Lower leg skin (tissue), 3 donors: Measurements from ENCODE around the gene VEGFB.

Experiments
- CTCF ChIP-seq, 3 donors: fragments of 450-650 bp; IDR thresholded peaks; one replicate each; pipeline ENCODE4 v1.5.1; 2016; ENCODE audit warnings: antibody characterized with exemption in 3 of 3, mild to moderate bottlenecking in 3 of 3, moderate library complexity in 2 of 3
- POLR2A ChIP-seq, 2 donors: fragments of 450-650 bp; IDR thresholded peaks; one replicate each; pipeline ENCODE4 v1.6.1; 2016 to 2017; ENCODE audit warnings: antibody characterized with exemption in 2 of 2, mild to moderate bottlenecking in 1 of 2, moderate library complexity in 1 of 2

- no peak for TF ChIP-seq CTCF (IDR thresholded peaks at IDR 0.05)
- no peak for TF ChIP-seq POLR2A (IDR thresholded peaks at IDR 0.05)
Observed at GRCh38 chr11:64198511-64198910, 35.9 kb upstream of the VEGFB start.
